Vagina (tissue), 2 donors: ENCODE data around the gene FLT4.

Experiments
- POLR2A ChIP-seq, 2 donors: fragments of 450-650 bp; IDR thresholded peaks; one replicate each; pipeline ENCODE4 v1.6.1; 2017; ENCODE audit warnings: antibody characterized with exemption in 2 of 2, mild to moderate bottlenecking in 2 of 2, moderate library complexity in 2 of 2
- POLR2AphosphoS5 ChIP-seq, 2 donors: sonication (generic); formaldehyde crosslinking; IDR thresholded peaks; one replicate each; pipeline ENCODE4 v1.9.0; 2017; ENCODE audit warnings: antibody characterized with exemption in 2 of 2, mild to moderate bottlenecking in 2 of 2, low read depth in 1 of 2; ENCODE audit not compliant: insufficient read depth in 1 of 2

DNA sequence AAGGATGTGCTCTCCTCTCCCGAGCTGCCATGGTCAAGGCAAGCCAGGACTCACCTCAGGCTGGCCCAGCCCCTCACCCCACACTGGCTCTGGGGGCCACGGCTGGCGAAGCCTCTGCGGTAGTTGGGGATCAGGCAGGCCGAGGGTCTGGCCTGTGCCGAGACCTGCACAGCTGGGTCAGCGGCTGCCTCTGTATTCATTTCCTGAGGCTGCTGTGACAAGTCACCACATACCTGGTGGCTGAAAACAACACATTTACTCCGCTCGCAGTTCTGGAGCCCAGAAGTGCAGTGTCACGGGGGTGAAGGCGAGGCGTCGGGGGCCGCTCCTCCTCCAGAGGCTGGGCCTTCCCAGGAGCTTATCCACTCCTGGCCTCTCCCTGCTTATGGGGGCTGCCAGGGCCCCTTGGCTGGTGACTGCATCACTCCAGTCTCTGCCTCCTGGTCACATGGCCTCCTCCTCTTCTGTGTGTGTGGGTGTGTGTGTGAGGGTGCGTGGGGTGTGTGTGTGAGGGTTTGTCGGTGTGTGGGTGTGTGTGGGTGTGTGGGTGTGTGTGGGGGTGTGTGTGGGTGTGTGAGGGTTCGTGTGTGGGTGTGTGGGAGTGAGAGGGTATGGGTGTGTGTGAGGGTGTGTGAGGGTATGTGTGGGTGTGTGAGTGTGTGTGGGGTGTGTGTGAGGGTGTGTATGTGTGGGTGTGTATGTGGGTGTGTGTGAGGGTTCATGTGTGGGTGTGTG, 54.9 kb downstream of the FLT4 start:
- TF ChIP-seq POLR2AphosphoS5 (IDR thresholded peaks at IDR 0.05; ENCODE audit: insufficient read depth in 1 of 2, low read depth in 1 of 2) (no peak), POLR2A (IDR thresholded peaks at IDR 0.05) (no peak)
